HUDEP-2 (cell line): ENCODE data around the gene LAPTM5.
A peak's percentile ranks its signal among the peaks of the same experiment; 100 is the strongest.

Source experiments
- DNase-seq, 76 experiments: peaks; one replicate each; lab custom pipeline; 2025; ENCODE audit not compliant: unreplicated experiment in 76 of 76; lab: John Stamatoyannopoulos, UW

Gene LAPTM5

DNA sequence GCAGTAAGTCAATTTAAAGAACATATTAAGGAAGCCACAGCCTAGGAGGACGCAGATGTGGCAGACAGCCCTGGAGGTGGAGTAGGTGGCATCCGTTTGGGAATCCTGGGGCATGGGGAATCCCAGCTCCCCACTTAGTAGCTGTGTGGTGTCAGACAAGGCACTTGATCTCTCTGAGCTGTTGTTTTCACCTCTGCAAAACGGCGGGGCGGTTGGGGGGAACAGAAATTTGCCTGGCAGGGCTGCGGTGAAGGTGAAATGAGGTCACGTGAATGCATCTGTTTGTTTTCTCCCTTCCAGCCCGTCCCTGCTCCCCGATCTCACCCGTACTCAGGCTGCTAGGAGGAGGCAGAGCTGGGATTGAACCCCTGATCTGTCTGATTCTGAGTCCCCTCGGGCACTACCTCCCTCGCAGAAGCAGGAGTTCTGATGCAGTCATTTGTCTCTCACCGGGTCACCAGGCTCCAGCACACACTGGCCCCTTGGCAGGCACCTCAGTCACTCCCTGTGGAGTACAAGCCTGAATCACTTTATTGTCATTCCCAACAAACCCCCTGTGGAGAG, 2.2 kb upstream of the LAPTM5 start:
- DNase-seq: no peak

GRCh38 chr1:30758785-30759380, 1.3 kb upstream of the LAPTM5 start:
- peak in 62 of 76 experiments; percentile 10 to 85 (median 40) for DNase-seq

- DNase-seq: no peak
Measured at GRCh38 chr1:30758121-30758688, 631 bp upstream of the LAPTM5 start.

DNA sequence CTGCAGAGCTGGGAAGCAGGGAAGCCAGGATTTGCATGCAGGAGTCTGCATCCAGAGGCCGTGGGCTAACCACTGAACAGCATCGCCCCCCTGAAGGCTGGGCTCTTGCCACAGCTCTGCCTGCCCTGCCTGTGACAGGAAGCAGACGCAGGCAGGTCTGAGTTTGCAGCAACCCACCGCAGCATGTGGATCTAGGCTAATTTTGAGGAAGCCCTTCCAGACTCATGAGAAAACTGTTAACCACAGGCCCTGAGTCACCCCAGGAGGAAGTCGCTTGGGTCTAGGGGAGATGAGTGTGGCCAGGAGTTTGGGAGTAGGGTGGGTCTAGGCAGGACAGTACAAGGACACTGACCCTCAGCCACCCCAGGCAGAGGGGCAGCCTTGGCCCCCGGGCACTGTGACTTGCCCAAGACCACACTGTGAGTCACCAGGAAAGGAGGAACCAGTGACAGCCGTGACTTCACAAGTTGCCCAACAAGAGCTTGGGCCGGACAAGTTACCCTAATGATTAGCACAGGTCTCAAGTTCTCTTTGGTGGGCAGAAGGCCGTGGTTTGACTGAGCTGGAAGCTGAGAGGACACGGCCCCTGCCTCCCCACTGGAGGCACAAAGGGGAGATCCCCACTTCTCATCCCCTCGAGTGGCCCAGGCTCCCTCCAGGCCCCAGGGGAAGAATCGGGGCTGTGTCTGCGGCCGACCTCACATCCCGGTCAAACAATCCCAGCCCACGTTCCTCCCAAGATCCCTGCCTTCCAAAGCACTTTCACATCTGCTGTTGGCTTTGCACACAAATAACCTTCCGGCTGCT, 826 bp downstream of the LAPTM5 start:
- peak in 56 of 76 experiments; percentile 12 to 79 (median 44) for DNase-seq

- DNase-seq: no peak
Measured at GRCh38 chr1:30756206-30756544, 1.4 kb downstream of the LAPTM5 start.

DNA sequence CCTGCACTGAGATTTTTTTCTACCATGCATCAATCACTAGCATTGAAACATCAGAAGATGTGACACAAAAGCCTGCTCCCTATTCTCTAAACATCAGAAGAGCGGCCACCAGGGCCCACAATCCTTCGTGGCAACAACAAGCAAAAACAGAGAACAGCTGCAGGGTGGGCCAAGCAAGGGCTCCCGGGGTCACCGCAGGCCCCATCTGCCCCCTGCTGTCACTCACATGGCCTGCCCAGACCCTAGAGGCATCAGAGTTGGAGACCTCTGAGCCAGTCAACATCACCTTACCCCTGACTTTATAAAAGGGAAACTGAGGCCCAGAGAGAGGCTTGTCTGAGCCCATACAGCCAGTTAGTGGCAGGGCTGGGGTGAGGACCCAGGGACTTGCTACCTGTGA, 1.8 kb downstream of the LAPTM5 start:
- no peak for DNase-seq

- no peak for DNase-seq
Measured at GRCh38 chr1:30755334-30755733, 2.2 kb downstream of the LAPTM5 start.

- DNase-seq: peak in 3 of 76 experiments; percentile 6 to 20 (median 18)
Measured at GRCh38 chr1:30754684-30755171, 2.8 kb downstream of the LAPTM5 start.

- DNase-seq: no peak
Measured at GRCh38 chr1:30753660-30754123, 3.9 kb downstream of the LAPTM5 start.

DNA sequence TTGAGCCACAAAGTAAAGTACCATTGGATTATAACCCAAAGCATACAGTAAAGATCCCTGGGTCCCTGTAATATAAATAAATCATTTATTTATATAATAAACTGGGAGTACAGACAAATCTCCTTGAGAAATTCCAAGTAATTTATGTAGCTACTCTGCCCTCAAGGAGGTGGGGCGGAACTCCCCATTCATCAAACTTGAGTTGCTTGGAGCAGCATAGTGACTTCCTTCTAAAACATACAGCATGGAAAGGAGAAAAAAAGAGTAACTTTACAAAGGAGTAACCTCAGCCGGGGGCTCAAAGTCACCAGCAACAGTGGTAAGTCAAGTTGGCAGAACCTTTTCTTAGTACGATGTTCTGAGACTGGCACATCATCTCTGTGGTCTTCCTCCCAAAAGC, 4.5 kb downstream of the LAPTM5 start:
- DNase-seq: no peak

DNA sequence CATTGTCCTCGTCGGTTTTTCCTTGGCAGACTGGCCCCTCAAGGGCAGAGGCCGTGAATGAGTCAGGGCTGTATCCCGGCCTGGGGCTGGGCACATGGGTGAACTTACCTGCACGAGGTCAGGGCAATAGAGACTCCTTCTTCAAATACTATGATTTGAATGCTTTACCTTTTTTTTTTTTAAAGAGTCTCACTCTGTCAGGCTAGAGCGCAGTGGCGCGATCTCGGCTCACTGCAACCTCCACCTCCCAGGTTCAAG, 5.0 kb downstream of the LAPTM5 start:
- no peak for DNase-seq

DNA sequence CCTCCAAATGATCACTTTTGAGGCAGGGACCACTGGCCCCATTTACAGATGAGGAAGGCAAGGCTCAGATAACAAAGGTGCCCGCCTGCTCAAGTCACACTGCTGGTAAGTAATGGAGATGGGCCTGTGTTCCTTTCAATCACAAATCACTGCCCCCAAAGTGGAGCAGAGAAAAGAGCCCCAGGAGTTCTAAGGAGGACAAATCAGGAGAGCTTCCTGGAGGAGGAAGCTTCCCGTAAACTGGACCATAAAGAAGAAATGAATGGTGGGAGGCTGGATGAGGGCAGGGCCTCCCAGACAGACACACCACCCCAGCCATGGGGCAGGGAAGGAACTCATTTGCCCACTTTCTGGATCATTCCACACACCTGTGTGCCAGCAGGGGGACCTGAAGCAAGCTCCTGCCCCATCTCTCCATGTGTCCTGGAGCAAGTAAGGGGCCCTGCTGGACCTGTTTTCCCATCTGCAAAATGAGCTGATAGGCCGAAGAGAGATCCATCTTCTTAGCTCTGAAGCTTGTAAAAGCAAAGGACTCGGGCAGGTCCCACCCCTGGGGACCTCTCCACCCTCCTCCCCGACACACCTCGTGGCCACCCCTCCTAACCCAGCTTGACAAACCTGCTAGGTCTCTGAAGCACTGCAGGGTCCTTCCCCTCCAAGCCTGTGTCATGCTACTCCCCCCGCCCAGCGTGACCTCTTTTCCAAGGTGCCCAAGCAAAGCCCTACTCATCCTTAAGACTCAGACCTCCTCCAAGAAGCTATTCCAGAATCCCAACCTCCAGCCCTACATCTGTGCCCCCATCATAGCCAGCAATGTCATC, 5.5 kb downstream of the LAPTM5 start:
- DNase-seq: no peak

GRCh38 chr1:30750731-30751291, 6.8 kb downstream of the LAPTM5 start:
- DNase-seq: no peak

DNA sequence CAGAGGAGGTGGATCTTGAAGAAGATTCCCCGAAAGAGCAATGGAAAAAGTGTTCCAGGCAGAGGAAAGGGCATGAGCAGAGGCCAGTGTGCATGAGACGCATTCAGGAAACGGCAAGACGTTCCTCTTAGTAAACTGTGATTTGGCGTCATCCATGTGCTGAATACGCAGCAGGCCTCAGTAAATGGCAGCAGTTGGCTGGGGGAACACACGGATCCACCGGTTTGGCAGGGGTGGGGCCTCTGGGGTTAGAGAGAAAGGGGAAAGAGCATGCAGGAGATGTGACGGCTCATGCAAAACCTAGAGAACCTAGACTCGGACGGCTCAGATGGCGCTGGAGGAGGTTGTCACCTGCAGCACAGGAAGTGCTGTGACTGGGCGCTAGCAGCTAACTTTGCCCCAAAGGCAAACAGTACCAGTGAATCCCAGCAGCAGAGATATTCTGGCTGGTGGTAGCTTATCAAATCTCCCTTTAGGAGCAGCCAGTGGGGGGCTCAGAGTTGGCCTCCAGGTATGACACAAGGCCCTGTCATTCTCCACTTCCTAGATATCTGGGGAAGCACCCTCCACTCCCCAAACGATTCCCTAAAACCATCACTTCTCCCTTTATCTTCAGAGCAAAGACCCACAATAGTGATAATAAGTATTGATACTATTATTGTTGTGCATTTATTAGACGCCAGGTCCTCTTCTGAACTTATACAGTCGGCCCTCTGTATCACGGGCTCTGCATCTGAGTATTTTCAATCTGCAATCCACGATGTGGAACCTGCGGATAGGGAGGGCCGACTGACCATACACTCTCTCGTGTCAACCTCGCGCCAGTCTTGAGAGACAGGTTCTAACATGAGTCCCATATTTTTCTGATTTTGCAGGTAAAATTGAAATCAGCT, 7.6 kb downstream of the LAPTM5 start:
- no peak for DNase-seq

DNA sequence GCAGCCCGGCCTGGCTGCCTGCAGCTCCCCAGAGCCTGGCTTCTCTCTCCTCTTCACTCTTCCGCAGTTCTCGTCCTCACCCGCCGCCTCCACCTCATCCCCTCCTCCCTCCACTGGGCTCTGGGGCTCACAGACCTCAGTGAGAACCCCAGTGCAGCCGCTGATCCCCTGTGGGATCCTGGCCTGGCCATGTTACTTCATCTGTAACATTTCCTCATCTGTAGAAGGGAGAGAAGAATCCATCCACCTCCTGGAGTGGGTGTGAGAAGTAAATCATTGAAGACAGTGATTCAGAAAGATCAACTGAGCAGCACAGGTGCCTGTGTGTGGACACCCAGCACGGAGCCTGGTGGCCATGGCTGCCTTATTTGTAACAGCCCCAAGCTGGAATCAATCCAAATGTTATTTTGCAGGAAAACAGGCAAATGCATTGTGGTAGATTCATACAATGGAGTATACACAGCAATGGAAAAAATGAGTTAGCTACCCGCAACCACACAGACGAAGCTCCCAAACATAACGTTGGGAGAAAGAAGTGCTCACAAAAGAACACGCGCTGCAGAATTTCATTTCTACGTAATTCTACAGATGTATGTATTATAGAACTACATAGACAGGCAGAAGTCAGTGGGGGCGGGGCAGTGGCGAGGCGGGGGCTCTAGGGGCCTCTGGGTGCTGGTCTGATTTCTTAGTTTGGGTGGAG, 8.7 kb downstream of the LAPTM5 start:
- DNase-seq: no peak

- peak in 8 of 76 experiments; percentile 6 to 50 (median 36) for DNase-seq
Measured at GRCh38 chr1:30748098-30748698, 9.4 kb downstream of the LAPTM5 start.

DNA sequence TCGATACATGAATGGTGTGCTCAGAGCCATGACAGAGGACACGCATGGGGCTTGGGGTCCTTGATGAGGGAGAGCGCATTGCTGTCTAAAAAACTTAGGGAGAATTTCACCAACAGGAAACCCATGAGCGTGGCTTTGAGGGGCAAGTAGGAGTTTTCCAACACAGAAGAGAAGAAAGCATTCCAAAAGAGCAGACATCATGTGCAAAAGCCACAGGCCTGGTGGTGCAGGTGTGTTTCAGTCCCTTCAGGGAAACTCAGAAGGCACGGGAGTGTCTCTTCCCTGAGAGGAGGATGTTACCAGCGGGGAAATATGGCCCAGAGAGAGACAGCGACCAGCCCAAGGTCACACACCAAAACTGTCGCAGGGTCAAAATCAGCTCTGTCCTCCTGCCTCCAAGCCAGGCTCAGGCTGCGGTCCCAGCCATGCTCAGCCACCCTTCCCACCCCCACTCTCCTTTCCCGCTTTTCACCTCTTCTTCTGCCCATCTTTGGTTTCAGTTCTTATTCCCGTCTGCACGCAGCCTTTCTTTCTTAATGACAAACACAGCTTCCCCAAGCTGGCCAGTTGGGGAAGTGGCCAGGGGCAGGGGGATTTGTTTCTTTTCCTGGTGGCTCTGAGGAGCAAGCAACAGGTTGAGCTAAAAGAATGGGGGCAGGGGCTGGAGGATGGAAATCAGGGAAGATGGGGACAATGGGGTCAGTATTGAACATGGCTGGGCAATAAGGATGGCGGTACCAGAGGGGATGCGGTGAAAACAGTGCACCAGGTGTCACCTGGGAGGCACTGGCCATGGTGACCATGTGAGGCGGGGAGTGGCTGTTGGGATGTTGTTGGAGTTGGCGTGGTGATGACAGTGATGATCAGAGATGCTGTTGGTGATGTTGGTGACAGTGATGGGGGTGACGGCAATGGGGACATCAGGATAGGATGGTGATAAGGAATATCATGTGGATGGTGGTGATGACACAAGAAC, 10.3 kb downstream of the LAPTM5 start:
- no peak for DNase-seq
